ENCODE measurements around the gene TRIO.

The TRIO gene

DNA sequence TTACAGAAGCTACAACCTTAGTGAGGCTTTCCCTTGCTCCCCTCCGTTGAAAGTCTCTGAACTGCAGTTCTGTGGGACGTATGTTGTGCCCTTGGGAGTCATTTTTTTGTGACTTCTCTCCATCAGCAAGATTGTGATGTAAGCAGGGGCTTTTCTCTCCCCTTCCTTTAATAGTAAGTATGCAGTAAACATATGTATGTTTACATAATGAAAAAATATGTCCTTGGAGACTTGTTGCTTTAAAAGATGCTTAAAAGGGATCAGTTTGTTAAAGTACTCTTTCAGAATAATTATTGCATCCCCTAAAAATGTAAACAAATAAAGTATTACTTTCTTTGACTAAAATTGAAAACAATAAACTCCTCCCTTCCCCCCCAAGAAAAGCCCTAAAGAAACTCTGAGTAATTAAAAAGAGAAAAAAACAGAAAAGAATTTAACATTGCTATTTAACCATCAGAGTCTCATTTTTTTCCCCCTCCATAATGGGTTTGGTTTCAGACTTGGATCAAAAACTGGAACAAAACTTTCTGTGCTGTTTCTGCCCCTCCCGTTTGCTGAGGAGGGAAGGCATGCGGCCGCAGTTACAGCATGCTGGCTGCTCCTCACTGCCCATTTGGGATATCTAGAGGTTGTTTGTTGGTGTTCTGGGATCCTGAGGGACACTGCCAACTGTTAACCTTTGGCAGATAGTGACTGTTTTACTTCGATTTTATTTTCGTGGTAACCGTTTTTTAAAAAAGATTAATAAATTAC is 40.2 kb downstream of the TRIO start:
- H3K4me3 ChIP-seq (ENCODE audit: low read depth, low read length), result no peak overlapping the region
- TF ChIP-seq, protein P1, sequence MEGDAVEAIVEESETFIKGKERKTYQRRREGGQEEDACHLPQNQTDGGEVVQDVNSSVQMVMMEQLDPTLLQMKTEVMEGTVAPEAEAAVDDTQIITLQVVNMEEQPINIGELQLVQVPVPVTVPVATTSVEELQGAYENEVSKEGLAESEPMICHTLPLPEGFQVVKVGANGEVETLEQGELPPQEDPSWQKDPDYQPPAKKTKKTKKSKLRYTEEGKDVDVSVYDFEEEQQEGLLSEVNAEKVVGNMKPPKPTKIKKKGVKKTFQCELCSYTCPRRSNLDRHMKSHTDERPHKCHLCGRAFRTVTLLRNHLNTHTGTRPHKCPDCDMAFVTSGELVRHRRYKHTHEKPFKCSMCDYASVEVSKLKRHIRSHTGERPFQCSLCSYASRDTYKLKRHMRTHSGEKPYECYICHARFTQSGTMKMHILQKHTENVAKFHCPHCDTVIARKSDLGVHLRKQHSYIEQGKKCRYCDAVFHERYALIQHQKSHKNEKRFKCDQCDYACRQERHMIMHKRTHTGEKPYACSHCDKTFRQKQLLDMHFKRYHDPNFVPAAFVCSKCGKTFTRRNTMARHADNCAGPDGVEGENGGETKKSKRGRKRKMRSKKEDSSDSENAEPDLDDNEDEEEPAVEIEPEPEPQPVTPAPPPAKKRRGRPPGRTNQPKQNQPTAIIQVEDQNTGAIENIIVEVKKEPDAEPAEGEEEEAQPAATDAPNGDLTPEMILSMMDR (conservative IDR thresholded peaks at IDR 0.05; ENCODE audit: low read depth, low read length), result no peak
- DNase-seq (ENCODE audit: low read depth), result peak; percentile 43

DNA sequence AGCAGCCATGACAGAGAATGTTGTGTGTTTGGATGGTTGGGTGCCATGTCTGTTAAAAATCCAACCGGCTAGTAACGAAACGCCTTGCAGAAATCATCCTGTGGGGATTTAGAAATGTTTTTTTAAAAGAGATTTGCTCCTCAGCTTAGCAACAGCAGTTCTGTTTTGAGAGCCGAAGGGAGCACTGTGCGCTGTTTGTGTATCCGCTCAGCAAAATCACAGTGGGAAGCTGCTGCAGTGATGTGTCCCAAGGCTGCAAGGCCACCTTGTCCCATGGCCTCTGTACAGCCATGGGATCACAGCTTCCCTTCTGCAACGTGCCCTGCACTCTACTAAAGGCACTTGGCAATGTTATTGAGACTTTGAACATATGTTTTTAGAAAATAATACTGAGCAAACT is 40.9 kb downstream of the TRIO start:
- TF ChIP-seq, protein P1 (conservative IDR thresholded peaks at IDR 0.05; ENCODE audit: low read depth, low read length), result no peak
- peak; percentile 72 for DNase-seq (ENCODE audit: low read depth)
- H3K4me3 ChIP-seq (ENCODE audit: low read depth, low read length), result peak overlapping the region; percentile 18

- H3K4me3 ChIP-seq (ENCODE audit: low read depth, low read length), result no peak overlapping the region
- TF ChIP-seq, protein P1 (conservative IDR thresholded peaks at IDR 0.05; ENCODE audit: low read depth, low read length), result no peak
- peak; percentile 31 for DNase-seq (ENCODE audit: low read depth)
These were observed 41.6 kb downstream of the TRIO start for GRCh38 chr5:14184725-14185124.

DNA sequence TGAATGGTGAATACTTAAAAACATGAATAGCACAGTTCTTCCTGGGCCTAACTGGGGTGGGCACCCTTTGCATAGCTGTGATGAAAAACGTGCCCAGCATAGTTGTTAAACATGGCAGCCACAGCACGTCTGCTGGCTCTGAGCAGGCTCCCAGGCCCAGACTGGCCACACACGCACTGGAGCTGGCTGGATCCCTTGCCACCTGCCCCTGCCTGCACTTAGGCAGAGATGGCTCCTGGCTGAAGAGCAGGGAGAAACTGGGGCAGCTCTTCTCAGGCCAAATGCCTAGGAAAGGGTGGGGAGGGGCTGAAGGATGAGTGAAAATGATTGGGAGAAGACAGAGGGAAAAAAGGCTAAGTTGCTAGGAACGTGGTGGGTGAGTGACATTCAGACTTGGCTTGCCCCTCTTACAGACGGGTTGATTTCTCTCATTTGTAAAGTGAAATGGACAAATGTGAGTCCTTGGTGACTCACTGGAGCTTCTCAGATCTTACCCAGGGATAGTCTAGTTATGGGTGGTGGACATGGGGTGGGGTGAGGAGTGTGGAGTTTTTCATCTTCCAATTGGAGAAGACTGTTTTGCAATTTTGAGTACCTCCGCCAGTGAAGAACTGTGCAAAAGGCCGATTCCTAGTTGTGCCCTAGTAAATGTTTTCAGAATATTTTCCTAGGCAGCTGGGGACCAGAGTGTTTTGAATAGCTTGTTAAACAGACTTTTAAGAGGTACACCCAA is 42.4 kb downstream of the TRIO start:
- H3K4me3 ChIP-seq (ENCODE audit: low read depth, low read length), result no peak overlapping the region
- DNase-seq (ENCODE audit: low read depth), result peak; percentile 78
- TF ChIP-seq, protein P1 (conservative IDR thresholded peaks at IDR 0.05; ENCODE audit: low read depth, low read length), result no peak

GRCh38 chr5:14186059-14186830 is 43.1 kb downstream of the TRIO start:
- TF ChIP-seq, protein P1 (conservative IDR thresholded peaks at IDR 0.05; ENCODE audit: low read depth, low read length), result no peak
- peak; percentile 79 for DNase-seq (ENCODE audit: low read depth)
- H3K4me3 ChIP-seq (ENCODE audit: low read depth, low read length), result no peak overlapping the region

- H3K4me3 ChIP-seq (ENCODE audit: low read depth, low read length), result no peak overlapping the region
- TF ChIP-seq, protein P1 (conservative IDR thresholded peaks at IDR 0.05; ENCODE audit: low read depth, low read length), result no peak
- no peak for DNase-seq (ENCODE audit: low read depth)
These were observed 44.0 kb downstream of the TRIO start for GRCh38 chr5:14187157-14187556.

Measured in choroid plexus epithelial cell (primary cell).